ENCODE data around the gene XRCC3. TPM values are rescaled to one million over a fixed set of nuclear protein-coding genes. Genes with fewer than 3 reads are reported as not detected.
"Not testable (repeated sequence)": the region's sequence is repeated elsewhere in the genome, so short reads cannot be mapped to it uniquely, and the experiment has no call there.

The XRCC3 gene
- total RNA-seq, 1 experiment from 2014 or later, result 36.8 TPM

DNA sequence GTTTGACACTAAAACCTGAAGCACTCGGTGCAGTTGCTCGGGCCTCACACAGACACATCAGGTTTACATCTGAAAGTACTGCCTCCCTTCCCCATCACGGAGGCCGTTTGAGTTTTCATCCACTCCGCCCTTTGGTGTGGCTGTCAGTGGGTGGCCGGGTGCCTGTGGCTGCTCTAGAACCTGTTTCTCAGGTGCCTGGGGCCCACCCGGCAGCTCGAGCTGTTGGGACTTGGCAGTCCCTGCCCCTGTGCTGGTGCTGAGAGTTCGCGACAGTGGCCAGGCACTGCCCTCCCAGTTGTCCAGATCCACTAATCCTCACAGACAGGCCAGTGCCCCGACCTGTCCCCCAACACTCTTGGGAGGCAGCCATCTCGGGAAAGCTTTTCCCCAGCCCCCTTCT, 22.4 kb downstream of the XRCC3 start:
- POLR2A ChIA-PET, result no interaction called here
- DNase-seq (ENCODE audit: low read depth, low spot score) (no peak), ATAC-seq (no peak)
- in situ Hi-C loops (cut with HindIII; ENCODE audit: low pct_unique_long_range_greater_than_20kb, low sequenced_read_pairs) (no loop called here), intact Hi-C loops (cut with micrococcal nuclease; ENCODE audit: unreplicated experiment) (no loop called here)
- H3K27ac ChIP-seq (ENCODE audit: low read length), result no peak overlapping the region; the same call in 1 of the 2 replicates
- H3K36me3 ChIP-seq (ENCODE audit: control insufficient read depth, insufficient read depth, low read length), result peaks cover 2% of the 10 kb centered on the region; the same call in 1 of the 2 replicates
- no peak overlapping the region for H3K4me3 ChIP-seq (ENCODE audit: low read depth in 2 of 2, low read length in 2 of 2)
- H3K4me1 ChIP-seq (ENCODE audit: control insufficient read depth, insufficient read depth, low read length), result peaks cover 20% of the 10 kb centered on the region
- CTCF ChIA-PET, result no interaction called here
- no TSS peak for BruUV-seq (replicated peaks)
- H3K27me3 ChIP-seq (ENCODE audit: control insufficient read depth, insufficient read depth, low read length), result no peaks in the 10 kb centered on the region
- no peaks in the 10 kb centered on the region for H3K9me3 ChIP-seq (ENCODE audit: control insufficient read depth, insufficient read depth, low read depth, low read length)
- TF ChIP-seq TCF7L2 (IDR thresholded peaks at IDR 0.05; ENCODE audit: low read depth, low read length) (no peak), POLR2AphosphoS5 (IDR thresholded peaks at IDR 0.05; ENCODE audit: low read depth, low read length) (no peak), SIN3A (IDR thresholded peaks at IDR 0.05; ENCODE audit: borderline replicate concordance, insufficient read depth, low read depth, low read length) (no peak)
- TF ChIP-seq, protein P1, sequence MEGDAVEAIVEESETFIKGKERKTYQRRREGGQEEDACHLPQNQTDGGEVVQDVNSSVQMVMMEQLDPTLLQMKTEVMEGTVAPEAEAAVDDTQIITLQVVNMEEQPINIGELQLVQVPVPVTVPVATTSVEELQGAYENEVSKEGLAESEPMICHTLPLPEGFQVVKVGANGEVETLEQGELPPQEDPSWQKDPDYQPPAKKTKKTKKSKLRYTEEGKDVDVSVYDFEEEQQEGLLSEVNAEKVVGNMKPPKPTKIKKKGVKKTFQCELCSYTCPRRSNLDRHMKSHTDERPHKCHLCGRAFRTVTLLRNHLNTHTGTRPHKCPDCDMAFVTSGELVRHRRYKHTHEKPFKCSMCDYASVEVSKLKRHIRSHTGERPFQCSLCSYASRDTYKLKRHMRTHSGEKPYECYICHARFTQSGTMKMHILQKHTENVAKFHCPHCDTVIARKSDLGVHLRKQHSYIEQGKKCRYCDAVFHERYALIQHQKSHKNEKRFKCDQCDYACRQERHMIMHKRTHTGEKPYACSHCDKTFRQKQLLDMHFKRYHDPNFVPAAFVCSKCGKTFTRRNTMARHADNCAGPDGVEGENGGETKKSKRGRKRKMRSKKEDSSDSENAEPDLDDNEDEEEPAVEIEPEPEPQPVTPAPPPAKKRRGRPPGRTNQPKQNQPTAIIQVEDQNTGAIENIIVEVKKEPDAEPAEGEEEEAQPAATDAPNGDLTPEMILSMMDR (IDR thresholded peaks at IDR 0.05), result no peak
- TF ChIP-seq, protein P2, sequence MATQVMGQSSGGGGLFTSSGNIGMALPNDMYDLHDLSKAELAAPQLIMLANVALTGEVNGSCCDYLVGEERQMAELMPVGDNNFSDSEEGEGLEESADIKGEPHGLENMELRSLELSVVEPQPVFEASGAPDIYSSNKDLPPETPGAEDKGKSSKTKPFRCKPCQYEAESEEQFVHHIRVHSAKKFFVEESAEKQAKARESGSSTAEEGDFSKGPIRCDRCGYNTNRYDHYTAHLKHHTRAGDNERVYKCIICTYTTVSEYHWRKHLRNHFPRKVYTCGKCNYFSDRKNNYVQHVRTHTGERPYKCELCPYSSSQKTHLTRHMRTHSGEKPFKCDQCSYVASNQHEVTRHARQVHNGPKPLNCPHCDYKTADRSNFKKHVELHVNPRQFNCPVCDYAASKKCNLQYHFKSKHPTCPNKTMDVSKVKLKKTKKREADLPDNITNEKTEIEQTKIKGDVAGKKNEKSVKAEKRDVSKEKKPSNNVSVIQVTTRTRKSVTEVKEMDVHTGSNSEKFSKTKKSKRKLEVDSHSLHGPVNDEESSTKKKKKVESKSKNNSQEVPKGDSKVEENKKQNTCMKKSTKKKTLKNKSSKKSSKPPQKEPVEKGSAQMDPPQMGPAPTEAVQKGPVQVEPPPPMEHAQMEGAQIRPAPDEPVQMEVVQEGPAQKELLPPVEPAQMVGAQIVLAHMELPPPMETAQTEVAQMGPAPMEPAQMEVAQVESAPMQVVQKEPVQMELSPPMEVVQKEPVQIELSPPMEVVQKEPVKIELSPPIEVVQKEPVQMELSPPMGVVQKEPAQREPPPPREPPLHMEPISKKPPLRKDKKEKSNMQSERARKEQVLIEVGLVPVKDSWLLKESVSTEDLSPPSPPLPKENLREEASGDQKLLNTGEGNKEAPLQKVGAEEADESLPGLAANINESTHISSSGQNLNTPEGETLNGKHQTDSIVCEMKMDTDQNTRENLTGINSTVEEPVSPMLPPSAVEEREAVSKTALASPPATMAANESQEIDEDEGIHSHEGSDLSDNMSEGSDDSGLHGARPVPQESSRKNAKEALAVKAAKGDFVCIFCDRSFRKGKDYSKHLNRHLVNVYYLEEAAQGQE (IDR thresholded peaks at IDR 0.05; ENCODE audit: insufficient read depth in 1 of 2, low read depth in 2 of 2, low read length in 1 of 2), result no peak

DNA sequence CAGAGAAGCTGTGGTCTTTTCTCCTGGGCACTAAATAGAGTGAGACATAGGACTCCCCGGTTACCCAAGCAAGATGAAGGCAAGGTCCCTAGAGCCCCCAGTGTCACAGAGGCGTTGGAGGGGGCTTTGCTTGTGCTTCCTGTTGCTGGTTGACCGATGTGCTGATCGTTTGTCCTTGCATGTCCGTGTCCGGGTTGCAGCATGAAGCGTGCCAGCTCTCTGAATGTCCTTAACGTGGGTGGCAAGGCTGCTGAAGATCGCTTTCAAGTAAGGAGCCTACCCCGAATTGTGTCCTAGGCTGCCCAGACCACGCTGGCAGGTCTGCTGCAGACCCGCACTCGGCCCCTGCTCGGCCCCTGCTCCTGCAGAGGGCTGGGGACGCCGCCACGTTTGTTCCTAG, 23.1 kb downstream of the XRCC3 start:
- Histone ChIP-seq H3K4me1 (ENCODE audit: control insufficient read depth, insufficient read depth, low read length) (peaks cover 16% of the 10 kb centered on the region), H3K27me3 (ENCODE audit: control insufficient read depth, insufficient read depth, low read length) (no peaks in the 10 kb centered on the region), H3K9me3 (ENCODE audit: control insufficient read depth, insufficient read depth, low read depth, low read length) (no peaks in the 10 kb centered on the region), H3K4me3 (ENCODE audit: low read depth in 2 of 2, low read length in 2 of 2) (no peak overlapping the region), H3K36me3 (ENCODE audit: control insufficient read depth, insufficient read depth, low read length) (peaks cover 2% of the 10 kb centered on the region; the same call in 1 of the 2 replicates), H3K27ac (ENCODE audit: low read length) (no peak overlapping the region)
- in situ Hi-C loops (cut with HindIII; ENCODE audit: low pct_unique_long_range_greater_than_20kb, low sequenced_read_pairs) (no loop called here), intact Hi-C loops (cut with micrococcal nuclease; ENCODE audit: unreplicated experiment) (no loop called here)
- ATAC-seq, result no peak
- BruUV-seq (replicated peaks), result no TSS peak
- CTCF ChIA-PET, result no interaction called here
- POLR2A ChIA-PET, result no interaction called here
- DNase-seq (ENCODE audit: low read depth, low spot score), result no peak
- no peak for TF ChIP-seq POLR2AphosphoS5 (IDR thresholded peaks at IDR 0.05; ENCODE audit: low read depth, low read length)
- TF ChIP-seq, protein P2 (IDR thresholded peaks at IDR 0.05; ENCODE audit: insufficient read depth in 1 of 2, low read depth in 2 of 2, low read length in 1 of 2), result no peak
- TF ChIP-seq, protein P1 (IDR thresholded peaks at IDR 0.05), result no peak
- no peak for TF ChIP-seq SIN3A (IDR thresholded peaks at IDR 0.05; ENCODE audit: borderline replicate concordance, insufficient read depth, low read depth, low read length)
- no peak for TF ChIP-seq TCF7L2 (IDR thresholded peaks at IDR 0.05; ENCODE audit: low read depth, low read length)

DNA sequence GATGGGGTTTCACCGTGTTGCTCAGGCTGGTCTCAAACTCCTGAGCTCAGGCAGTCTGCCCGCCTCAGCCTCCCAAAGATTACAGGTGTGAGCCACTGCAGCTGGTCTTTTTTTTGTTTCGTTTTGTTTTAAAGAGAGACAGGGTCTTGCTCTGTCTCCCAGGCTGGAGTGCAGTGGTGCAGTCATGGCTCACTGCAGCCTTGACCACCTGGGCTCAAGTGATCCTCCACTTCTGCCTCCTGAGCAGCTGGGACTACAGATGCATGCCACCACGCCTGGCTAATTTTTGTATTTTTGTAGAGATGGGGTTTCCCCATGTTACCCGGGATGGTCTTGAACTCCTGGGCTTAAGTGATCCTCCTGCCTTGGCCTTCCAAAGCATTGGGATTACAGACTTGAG, 23.6 kb downstream of the XRCC3 start:
- ATAC-seq; in situ Hi-C loops (cut with HindIII; ENCODE audit: low pct_unique_long_range_greater_than_20kb, low sequenced_read_pairs); DNase-seq (ENCODE audit: low read depth, low spot score); H3K9me3 ChIP-seq (ENCODE audit: control insufficient read depth, insufficient read depth, low read depth, low read length); CTCF ChIA-PET; POLR2A ChIA-PET; H3K4me3 ChIP-seq (ENCODE audit: low read depth in 2 of 2, low read length in 2 of 2); BruUV-seq (replicated peaks); H3K27ac ChIP-seq (ENCODE audit: low read length); H3K36me3 ChIP-seq (ENCODE audit: control insufficient read depth, insufficient read depth, low read length); intact Hi-C loops (cut with micrococcal nuclease; ENCODE audit: unreplicated experiment); H3K27me3 ChIP-seq (ENCODE audit: control insufficient read depth, insufficient read depth, low read length): not testable (repeated sequence)
- H3K4me1 ChIP-seq (ENCODE audit: control insufficient read depth, insufficient read depth, low read length), result peaks cover 12% of the 10 kb centered on the region

All from Panc1 (cell line).